Trophoblast cell (in vitro differentiated cells and primary cell): ENCODE results near the gene PTPRJ.
"Not testable (repeated sequence)": the region's sequence is repeated elsewhere in the genome, so short reads cannot be mapped to it uniquely, and the experiment has no call there.

ENCODE experiments used
- DNase-seq, 2 donors: peaks; one replicate each; pipeline ENCODE4 v3.0.0-alpha.2; 2016
- H2AFZ ChIP-seq: 2 replicates; pipeline ENCODE4 v1.6.1; 2013; ENCODE audit warnings: low read length, moderate library complexity, mild to moderate bottlenecking; ENCODE audit not compliant: insufficient read depth, poor library complexity
- H2AK5ac ChIP-seq: 2 replicates; pipeline ENCODE4 v1.6.1; 2013; ENCODE audit warnings: mild to moderate bottlenecking, low read length
- H2BK120ac ChIP-seq: 2 replicates; pipeline ENCODE4 v1.6.1; 2013; ENCODE audit warnings: low read length, mild to moderate bottlenecking, moderate library complexity; ENCODE audit not compliant: insufficient read depth, poor library complexity
- H2BK12ac ChIP-seq: 2 replicates; pipeline ENCODE4 v1.6.1; 2013; ENCODE audit warnings: mild to moderate bottlenecking, low read length, moderate library complexity
- H2BK5ac ChIP-seq: 2 replicates; pipeline ENCODE4 v1.6.1; 2013; ENCODE audit warnings: low read length, low read depth, moderate library complexity, mild to moderate bottlenecking; ENCODE audit not compliant: poor library complexity
- H3K14ac ChIP-seq: 2 replicates; pipeline ENCODE4 v1.6.1; 2013; ENCODE audit warnings: mild to moderate bottlenecking, low read length
- H3K18ac ChIP-seq: 2 replicates; pipeline ENCODE4 v1.6.1; 2013; ENCODE audit warnings: mild to moderate bottlenecking, low read length
- H3K23ac ChIP-seq: 2 replicates; pipeline ENCODE4 v1.6.1; 2013; ENCODE audit warnings: low read length
- H3K27ac ChIP-seq: 2 replicates; pipeline ENCODE4 v1.5.1; 2013; ENCODE audit warnings: low read depth, mild to moderate bottlenecking, inconsistent platforms, low read length, moderate library complexity
- H3K27me3 ChIP-seq: 2 replicates; pipeline ENCODE4 v1.6.1; 2013; ENCODE audit warnings: inconsistent platforms, mild to moderate bottlenecking, low read length, moderate library complexity; ENCODE audit not compliant: insufficient read depth
- H3K36me3 ChIP-seq, 2 experiments: 1 replicate in 1 of 2; 2 replicates in 1 of 2; pipeline ENCODE4 v1.6.1; 2013; ENCODE audit warnings: low read length in 2 of 2, mild to moderate bottlenecking in 2 of 2, moderate library complexity in 1 of 2; ENCODE audit not compliant: insufficient read depth in 2 of 2, control insufficient read depth in 1 of 2
- H3K4ac ChIP-seq: 2 replicates; pipeline ENCODE4 v1.6.1; 2013; ENCODE audit warnings: low read depth, mild to moderate bottlenecking, low read length, moderate library complexity
- H3K4me1 ChIP-seq, 2 experiments: 1 replicate in 1 of 2; 2 replicates in 1 of 2; pipeline ENCODE4 v1.6.1; 2013; ENCODE audit warnings: low read length in 2 of 2, mild to moderate bottlenecking in 2 of 2, moderate library complexity in 1 of 2; ENCODE audit not compliant: insufficient read depth in 2 of 2, control insufficient read depth in 1 of 2
- H3K4me2 ChIP-seq: 2 replicates; pipeline ENCODE4 v1.6.1; 2013; ENCODE audit warnings: inconsistent platforms, mild to moderate bottlenecking, low read length, moderate library complexity
- H3K4me3 ChIP-seq: 2 replicates; pipeline ENCODE4 v1.5.1; 2013; ENCODE audit warnings: mild to moderate bottlenecking, low read depth, low read length, inconsistent platforms
- H3K79me1 ChIP-seq: one replicate; pipeline ENCODE4 v1.6.1; 2013; ENCODE audit warnings: low read length
- H3K79me2 ChIP-seq: 2 replicates; pipeline ENCODE4 v1.6.1; 2013; ENCODE audit warnings: low read length, mild to moderate bottlenecking; ENCODE audit not compliant: control insufficient read depth, insufficient read depth, poor library complexity
- H3K9ac ChIP-seq: 2 replicates; pipeline ENCODE4 v1.6.1; 2013; ENCODE audit warnings: mild to moderate bottlenecking, low read length
- H3K9me3 ChIP-seq: 2 replicates; pipeline ENCODE4 v1.6.1; 2013; ENCODE audit warnings: low read depth, mild to moderate bottlenecking, control low read depth, inconsistent platforms, low read length; ENCODE audit not compliant: insufficient read depth
- H4K12ac ChIP-seq: 2 replicates; pipeline ENCODE4 v1.6.1; 2013; ENCODE audit warnings: low read depth, mild to moderate bottlenecking, low read length, moderate library complexity
- H4K8ac ChIP-seq: 2 replicates; pipeline ENCODE4 v1.6.1; 2013; ENCODE audit warnings: low read depth, mild to moderate bottlenecking, low read length, moderate library complexity
- H4K91ac ChIP-seq: one replicate; pipeline ENCODE4 v1.6.1; 2013; ENCODE audit warnings: low read depth, mild to moderate bottlenecking, low read length, moderate library complexity
- WGBS: extraction: QIAGEN DNeasy Blood & Tissue Kit; methylation state at CpG from one replicate; pipeline ENCODE4 v1.1.7; 2013; ENCODE audit warnings: missing lambda C conversion rate; ENCODE audit not compliant: insufficient read length, insufficient coverage; ENCODE audit errors: extremely low coverage; 5-methylcytosine and 5-hydroxymethylcytosine counted together

Gene PTPRJ

GRCh38 chr11:47946682-47947559 is 33.4 kb upstream of the PTPRJ start:
- Histone ChIP-seq H3K9ac (no peak overlapping the region), H3K36me3 (no peaks in the 10 kb centered on the region)

GRCh38 chr11:47948137-47948536 is 32.2 kb upstream of the PTPRJ start:
- no peak overlapping the region for H2AFZ ChIP-seq
- no peak overlapping the region for H3K4ac ChIP-seq
- H3K79me2 ChIP-seq = no peaks in the 10 kb centered on the region
- no peak overlapping the region for H3K23ac ChIP-seq
- H3K14ac ChIP-seq = no peak overlapping the region
- no CpG with 5 or more reads among the region's 3 CpGs for WGBS
- H3K18ac ChIP-seq = no peak overlapping the region
- no peaks in the 10 kb centered on the region for H3K36me3 ChIP-seq
- no peak overlapping the region for H2BK5ac ChIP-seq
- H3K27me3 ChIP-seq = no peaks in the 10 kb centered on the region
- no peak for DNase-seq
- no peak overlapping the region for H2AK5ac ChIP-seq
- no peak overlapping the region for H3K9ac ChIP-seq
- H3K27ac ChIP-seq = no peak overlapping the region
- H3K4me2 ChIP-seq = no peak overlapping the region
- H2BK120ac ChIP-seq = no peak overlapping the region
- no peaks in the 10 kb centered on the region for H3K9me3 ChIP-seq
- H3K79me1 ChIP-seq = peaks cover 2% of the 10 kb centered on the region
- H3K4me1 ChIP-seq = peaks cover 0 to 4% of the 10 kb centered on the region in 2 experiments
- H3K4me3 ChIP-seq = no peak overlapping the region
- H4K91ac ChIP-seq = no peak overlapping the region
- H4K8ac ChIP-seq = no peak overlapping the region
- no peak overlapping the region for H4K12ac ChIP-seq
- H2BK12ac ChIP-seq = no peak overlapping the region

More at GRCh38 chr11:47946682-47947559, 33.4 kb upstream of the PTPRJ start:
- H2BK12ac ChIP-seq = peak overlapping the region; percentile 9
- no peak overlapping the region for H3K4ac ChIP-seq
- peak overlapping the region; percentile 17 for H4K91ac ChIP-seq
- H2AFZ ChIP-seq = no peak overlapping the region
- no peak overlapping the region for H3K23ac ChIP-seq
- H3K4me3 ChIP-seq = no peak overlapping the region
- H3K27ac ChIP-seq = no peak overlapping the region
- no peak overlapping the region for H4K8ac ChIP-seq
- H4K12ac ChIP-seq = no peak overlapping the region
- H3K4me1 ChIP-seq = peaks cover 0 to 4% of the 10 kb centered on the region in 2 experiments
- peak overlapping the region; percentile 1 for H2AK5ac ChIP-seq
- H3K18ac ChIP-seq = no peak overlapping the region
- H3K79me1 ChIP-seq = peaks cover 2% of the 10 kb centered on the region
- no peak overlapping the region for H2BK5ac ChIP-seq
- H3K27me3 ChIP-seq = no peaks in the 10 kb centered on the region
- no peak overlapping the region for H3K4me2 ChIP-seq
- no CpG with 5 or more reads among the region's 10 CpGs for WGBS
- no peak overlapping the region for H2BK120ac ChIP-seq
- peak; percentile 77 to 78 for DNase-seq
- H3K9me3 ChIP-seq = no peaks in the 10 kb centered on the region
- H3K79me2 ChIP-seq = no peaks in the 10 kb centered on the region
- peak overlapping the region; percentile 4 for H3K14ac ChIP-seq

- H3K23ac ChIP-seq = not testable (repeated sequence)
These were observed 31.2 kb upstream of the PTPRJ start for GRCh38 chr11:47949001-47949675.

DNA sequence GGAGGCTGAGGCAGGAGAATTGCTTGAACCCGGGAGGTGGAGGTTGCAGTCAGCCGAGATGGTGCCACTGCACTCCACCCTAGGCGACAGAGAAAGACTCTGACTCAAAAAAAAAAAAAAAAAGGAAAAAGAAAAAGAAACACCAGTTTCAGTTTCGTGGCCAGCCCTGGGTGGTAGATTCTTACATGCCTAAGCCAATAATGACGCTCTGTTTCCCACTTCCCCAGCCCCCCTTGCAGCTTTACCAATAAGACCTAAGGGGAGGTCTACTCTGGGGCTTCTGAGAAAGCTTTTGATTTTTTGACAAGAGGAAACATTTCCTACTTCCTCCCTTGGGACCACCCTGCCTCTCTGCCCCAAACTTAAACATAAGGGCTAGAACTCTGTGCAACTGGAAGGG is 30.0 kb upstream of the PTPRJ start:
- no peaks in the 10 kb centered on the region for H3K36me3 ChIP-seq
- H4K8ac ChIP-seq = no peak overlapping the region
- H2AFZ ChIP-seq = no peak overlapping the region
- DNase-seq = no peak
- H3K79me2 ChIP-seq = no peaks in the 10 kb centered on the region
- no peak overlapping the region for H3K18ac ChIP-seq
- H3K27me3 ChIP-seq = no peaks in the 10 kb centered on the region
- H3K27ac ChIP-seq = no peak overlapping the region
- no peak overlapping the region for H3K14ac ChIP-seq
- H3K9me3 ChIP-seq = no peaks in the 10 kb centered on the region
- H3K23ac ChIP-seq = no peak overlapping the region
- no peak overlapping the region for H2AK5ac ChIP-seq
- no peak overlapping the region for H2BK12ac ChIP-seq
- H2BK120ac ChIP-seq = no peak overlapping the region
- no peak overlapping the region for H3K4me3 ChIP-seq
- no peak overlapping the region for H2BK5ac ChIP-seq
- peaks cover 2% of the 10 kb centered on the region for H3K79me1 ChIP-seq
- no peak overlapping the region for H3K4me2 ChIP-seq
- H3K9ac ChIP-seq = no peak overlapping the region
- H4K91ac ChIP-seq = no peak overlapping the region
- no peak overlapping the region for H3K4ac ChIP-seq
- WGBS = no CpG with 5 or more reads among the region's 5 CpGs
- no peak overlapping the region for H4K12ac ChIP-seq
- H3K4me1 ChIP-seq = peaks cover 0 to 4% of the 10 kb centered on the region in 2 experiments

More at GRCh38 chr11:47949001-47949675, 31.2 kb upstream of the PTPRJ start:
- not testable (repeated sequence) for H3K4me3 ChIP-seq, H3K4me1 ChIP-seq, DNase-seq, H2BK5ac ChIP-seq, H4K8ac ChIP-seq, H3K9ac ChIP-seq, H4K91ac ChIP-seq, H2AK5ac ChIP-seq, H3K79me2 ChIP-seq, H2BK120ac ChIP-seq, H3K27me3 ChIP-seq, H2BK12ac ChIP-seq, H3K9me3 ChIP-seq, H4K12ac ChIP-seq, H3K14ac ChIP-seq, H3K79me1 ChIP-seq, H3K18ac ChIP-seq, H3K4me2 ChIP-seq, H3K36me3 ChIP-seq, H3K4ac ChIP-seq, H2AFZ ChIP-seq, H3K27ac ChIP-seq
- WGBS = no CpG with 5 or more reads among the region's 9 CpGs
